HCT116 (cell line): ENCODE results near the gene SMTNL2. TPM values are rescaled to one million over a fixed set of nuclear protein-coding genes. Genes with fewer than 3 reads are reported as not detected.

ENCODE experiments used
- ATAC-seq: fragments of 200-7000 bp; cut with Tn5 transposase; 2 replicates; pipeline ENCODE4 v1.9.1; 2020; ENCODE audit warnings: mild to moderate bottlenecking, moderate library complexity
- BruUV-seq: library from RNA; stranded (reverse); fragments of 400-500 nt; replicated peaks from 2 replicates; lab custom pipeline; 2021; lab: Mats Ljungman, UMichigan
- CTCF ChIA-PET: fragments of 300-600 bp; sonication (Branson Sonifier 250); formaldehyde crosslinking; loops from one replicate; lab custom pipeline; 2021; ENCODE audit warnings: antibody characterized with exemption; lab: Charles Lee
- POLR2A ChIA-PET: fragments of 300-600, 350-600 bp; sonication (Branson Sonifier 250); formaldehyde crosslinking; loops from one replicate; lab custom pipeline; 2021; ENCODE audit warnings: antibody characterized with exemption; lab: Charles Lee
- RAD21 ChIA-PET, 2 experiments: fragments of 300-600 bp; sonication (Branson Sonifier 250); formaldehyde crosslinking; loops; one replicate each; lab custom pipeline; 2023; ENCODE audit warnings: low total read pairs in 2 of 2; ENCODE audit not compliant: uncharacterized antibody in 2 of 2, unreplicated experiment in 2 of 2, low non-redundant PET in 1 of 2; lab: Charles Lee
- DNase-seq: peaks from one replicate; pipeline ENCODE4 v3.0.0-alpha.2; 2010; ENCODE audit warnings: low read depth, low spot score
- H2AFZ ChIP-seq: fragments of 200-600 bp; shearing (Covaris generic), sonication (generic); 2 replicates; pipeline ENCODE4 v1.6.1; 2017; ENCODE audit warnings: low read depth, mixed run types, mixed read lengths, antibody characterized with exemption, low read length; ENCODE audit not compliant: poor library complexity, severe bottlenecking
- H3K27ac ChIP-seq: 2 replicates; pipeline ENCODE4 v1.5.1; 2012; ENCODE audit warnings: low read depth, low read length
- H3K27me3 ChIP-seq: fragments of 200-600 bp; sonication (generic); 2 replicates; pipeline ENCODE4 v1.6.1; 2016; ENCODE audit warnings: mixed run types, low read length, mixed read lengths; ENCODE audit not compliant: insufficient read depth
- H3K36me3 ChIP-seq, 2 experiments: fragments of 200-500 bp in 1 of 2; fragments of 200-600 bp in 1 of 2; sonication (Bioruptor generic) in 1 of 2; sonication (generic) in 1 of 2; 2 replicates each; pipeline versions ENCODE4 v1.5.1 to v1.6.1; 2014 to 2016; ENCODE audit warnings: low read length in 2 of 2, inconsistent platforms in 1 of 2, mixed read lengths in 1 of 2, mixed run types in 1 of 2; ENCODE audit not compliant: insufficient read depth in 2 of 2, control insufficient read depth in 1 of 2
- H3K4me1 ChIP-seq, 2 experiments: fragments of 200-600 bp in 1 of 2; sonication (generic) in 1 of 2; 2 replicates each; pipeline versions ENCODE4 v1.5.1 to v1.6.1; 2012 to 2017; ENCODE audit warnings: low read length in 2 of 2, inconsistent platforms in 1 of 2, mild to moderate bottlenecking in 1 of 2, mixed read lengths in 1 of 2, mixed run types in 1 of 2, moderate library complexity in 1 of 2; ENCODE audit not compliant: insufficient read depth in 2 of 2, control insufficient read depth in 1 of 2
- H3K4me2 ChIP-seq: fragments of 200-600 bp; sonication (generic); 2 replicates; pipeline ENCODE4 v1.6.1; 2017; ENCODE audit warnings: mixed run types, low read length, mixed read lengths
- H3K4me3 ChIP-seq, 2 experiments: fragments of 200-600 bp in 1 of 2; sonication (generic) in 1 of 2; replicated peaks in 1 of 2; 2 replicates each; pipeline ENCODE4 v1.5.1; 2011 to 2016; ENCODE audit warnings: low read length in 2 of 2, control low read depth in 1 of 2, low read depth in 1 of 2, mild to moderate bottlenecking in 1 of 2, mixed read lengths in 1 of 2, mixed run types in 1 of 2
- H3K79me2 ChIP-seq: fragments of 200-600 bp; sonication (generic); 2 replicates; pipeline ENCODE4 v1.6.1; 2017; ENCODE audit warnings: mild to moderate bottlenecking, mixed run types, low read length, moderate library complexity, mixed read lengths; ENCODE audit not compliant: insufficient read depth
- H3K9ac ChIP-seq: fragments of 200-600 bp; sonication (generic); 2 replicates; pipeline ENCODE4 v1.6.1; 2016; ENCODE audit warnings: low read length, mixed read lengths
- H3K9me2 ChIP-seq: fragments of 200-600 bp; sonication (generic), shearing (Covaris generic); 2 replicates; pipeline ENCODE4 v1.6.1; 2017; ENCODE audit warnings: mixed run types, mild to moderate bottlenecking, moderate library complexity; ENCODE audit not compliant: insufficient read depth
- H3K9me3 ChIP-seq, 2 experiments: fragments of 200-500 bp in 1 of 2; fragments of 200-600 bp in 1 of 2; sonication (Bioruptor generic) in 1 of 2; sonication (generic) in 1 of 2; 2 replicates each; pipeline ENCODE4 v1.6.1; 2014 to 2017; ENCODE audit warnings: low read length in 2 of 2, mixed read lengths in 2 of 2, inconsistent platforms in 1 of 2, low read depth in 1 of 2, mild to moderate bottlenecking in 1 of 2, mixed run types in 1 of 2, moderate library complexity in 1 of 2; ENCODE audit not compliant: control insufficient read depth in 1 of 2, insufficient read depth in 1 of 2
- H4K20me1 ChIP-seq: fragments of 200-600 bp; sonication (generic), shearing (Covaris generic); 2 replicates; pipeline ENCODE4 v1.6.1; 2017; ENCODE audit warnings: mixed run types, mild to moderate bottlenecking, moderate library complexity; ENCODE audit not compliant: insufficient read depth
- CBX3 ChIP-seq: IDR thresholded peaks from 2 replicates; pipeline ENCODE4 v1.6.1; 2012; ENCODE audit warnings: low read depth
- CEBPB ChIP-seq: IDR thresholded peaks from 2 replicates; pipeline ENCODE4 v1.6.1; 2012; ENCODE audit warnings: low read depth
- EZH2 ChIP-seq: fragments of 200-600 bp; sonication (generic); IDR thresholded peaks from 2 replicates; pipeline ENCODE4 v1.6.1; 2017; ENCODE audit warnings: antibody characterized with exemption, mixed run types
- JUND ChIP-seq: IDR thresholded peaks from 2 replicates; pipeline ENCODE4 v1.6.1; 2012
- MAX ChIP-seq: IDR thresholded peaks from 2 replicates; pipeline ENCODE4 v1.6.1; 2012
- POLR2A ChIP-seq: IDR thresholded peaks from 2 replicates; pipeline ENCODE4 v1.7.0; 2011; ENCODE audit warnings: borderline replicate concordance; ENCODE audit not compliant: insufficient read depth, insufficient read length; ENCODE audit errors: extremely low read depth
- RAD21 ChIP-seq: IDR thresholded peaks from 2 replicates; pipeline ENCODE4 v1.6.1; 2012; ENCODE audit warnings: low read depth, mild to moderate bottlenecking
- REST ChIP-seq: IDR thresholded peaks from 2 replicates; pipeline ENCODE4 v1.6.1; 2012; ENCODE audit warnings: low read depth
- TCF7L2 ChIP-seq: IDR thresholded peaks from 2 replicates; pipeline ENCODE4 v1.7.0; 2011; ENCODE audit warnings: borderline replicate concordance, inconsistent platforms; ENCODE audit not compliant: insufficient read depth, insufficient read length; ENCODE audit errors: extremely low read depth
- intact Hi-C: fragments of 100-400 bp; cut with micrococcal nuclease; formaldehyde crosslinking; loops from 2 replicates; pipeline ENCODE4 v1.10.0; 2022
- total RNA-seq: library from RNA; stranded (reverse); gene quantifications from one replicate; pipeline ENCODE4 v1.2.1, GENCODE V29; 2021; ENCODE audit not compliant: unreplicated experiment

The SMTNL2 gene
- total RNA-seq, 1 experiment from 2014 or later: 2.3 TPM

- TF ChIP-seq POLR2A: no peak
Observed at GRCh38 chr17:4645642-4646041, 61.3 kb downstream of the SMTNL2 start (continued).

- BruUV-seq: no TSS peak
- no peak for TF ChIP-seq RAD21
- TF ChIP-seq MAX: no peak
- no peak for TF ChIP-seq EZH2
- no peak for TF ChIP-seq TCF7L2
- no peak for TF ChIP-seq REST
- TF ChIP-seq CBX3: no peak
- TF ChIP-seq CEBPB: no peak
- no peak for TF ChIP-seq JUND
- RAD21 ChIA-PET: no interaction called here
- H2AFZ ChIP-seq: no peak overlapping the region
- no peaks in the 10 kb centered on the region for H3K9me3 ChIP-seq
- H4K20me1 ChIP-seq: no peaks in the 10 kb centered on the region
- H3K9ac ChIP-seq: no peak overlapping the region
- no peaks in the 10 kb centered on the region for H3K9me2 ChIP-seq
- H3K4me1 ChIP-seq: no peaks in the 10 kb centered on the region
- intact Hi-C loops: no loop called here
- no peak overlapping the region for H3K27ac ChIP-seq
- no peaks in the 10 kb centered on the region for H3K36me3 ChIP-seq
- H3K79me2 ChIP-seq: no peaks in the 10 kb centered on the region
- POLR2A ChIA-PET: no interaction called here
- H3K4me2 ChIP-seq: no peak overlapping the region
- DNase-seq (no peak), ATAC-seq (no peak)
- no peak overlapping the region for H3K4me3 ChIP-seq
- no peaks in the 10 kb centered on the region for H3K27me3 ChIP-seq
- CTCF ChIA-PET: no interaction called here
Observed at GRCh38 chr17:4648741-4649140, 64.4 kb downstream of the SMTNL2 start.
